ENCODE measurements around the gene TPMT. TPM values are rescaled to one million over a fixed set of nuclear protein-coding genes. Genes with fewer than 3 reads are reported as not detected.

Gene TPMT
- total RNA-seq, 1 donor from 2014 or later, result 13.6 TPM

- TF ChIP-seq, protein P1, sequence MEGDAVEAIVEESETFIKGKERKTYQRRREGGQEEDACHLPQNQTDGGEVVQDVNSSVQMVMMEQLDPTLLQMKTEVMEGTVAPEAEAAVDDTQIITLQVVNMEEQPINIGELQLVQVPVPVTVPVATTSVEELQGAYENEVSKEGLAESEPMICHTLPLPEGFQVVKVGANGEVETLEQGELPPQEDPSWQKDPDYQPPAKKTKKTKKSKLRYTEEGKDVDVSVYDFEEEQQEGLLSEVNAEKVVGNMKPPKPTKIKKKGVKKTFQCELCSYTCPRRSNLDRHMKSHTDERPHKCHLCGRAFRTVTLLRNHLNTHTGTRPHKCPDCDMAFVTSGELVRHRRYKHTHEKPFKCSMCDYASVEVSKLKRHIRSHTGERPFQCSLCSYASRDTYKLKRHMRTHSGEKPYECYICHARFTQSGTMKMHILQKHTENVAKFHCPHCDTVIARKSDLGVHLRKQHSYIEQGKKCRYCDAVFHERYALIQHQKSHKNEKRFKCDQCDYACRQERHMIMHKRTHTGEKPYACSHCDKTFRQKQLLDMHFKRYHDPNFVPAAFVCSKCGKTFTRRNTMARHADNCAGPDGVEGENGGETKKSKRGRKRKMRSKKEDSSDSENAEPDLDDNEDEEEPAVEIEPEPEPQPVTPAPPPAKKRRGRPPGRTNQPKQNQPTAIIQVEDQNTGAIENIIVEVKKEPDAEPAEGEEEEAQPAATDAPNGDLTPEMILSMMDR (IDR thresholded peaks at IDR 0.05), result no peak
- Histone ChIP-seq H3K4me1 (no peaks in the 10 kb centered on the region), H3K27me3 (no peaks in the 10 kb centered on the region), H3K9me3 (no peaks in the 10 kb centered on the region), H3K4me3 (no peak overlapping the region), H3K27ac (no peak overlapping the region), H3K36me3 (no peaks in the 10 kb centered on the region)
- ATAC-seq, result peak; percentile 95
- intact Hi-C loops (cut with DNase I), result no loop called here
- peak; percentile 73 for DNase-seq
Measured at GRCh38 chr6:18088419-18089296, 66.2 kb downstream of the TPMT start.

DNA sequence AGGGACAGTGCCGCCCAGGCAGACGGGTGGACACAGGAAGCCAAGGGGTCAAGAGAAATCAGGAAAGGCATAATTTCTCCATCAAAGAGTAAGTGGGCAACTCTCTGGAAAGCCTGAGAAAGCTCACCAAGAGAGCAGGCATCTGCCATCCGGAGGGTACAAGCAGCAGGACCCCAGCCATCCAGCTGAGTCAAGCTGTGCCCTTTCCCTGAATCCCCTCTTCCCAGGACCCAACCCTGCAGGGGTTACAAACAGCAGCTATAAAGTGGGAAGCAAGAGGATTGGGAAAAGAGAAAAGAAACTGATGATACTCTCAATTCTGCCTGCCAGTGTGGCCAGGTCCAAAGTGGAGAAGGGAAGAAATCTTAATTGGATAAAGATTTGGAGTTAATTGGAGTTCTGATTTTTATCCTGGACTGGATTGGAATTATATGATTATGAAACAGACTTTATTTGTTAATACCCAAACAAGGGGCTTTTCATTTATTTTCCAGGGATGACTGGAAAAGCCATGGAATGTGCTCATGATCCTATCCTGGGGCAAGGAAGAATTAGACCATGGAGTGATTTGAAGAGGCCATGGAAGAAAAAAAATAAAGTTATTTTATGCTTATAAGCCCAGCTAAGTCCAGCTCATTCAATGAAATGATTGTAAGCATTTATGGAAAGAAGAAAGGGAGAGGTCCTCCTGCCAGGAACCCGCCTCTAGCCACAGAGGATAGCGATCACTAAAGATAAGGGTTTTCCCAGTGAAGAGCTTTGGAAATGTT lies 67.3 kb downstream of the TPMT start:
- no peaks in the 10 kb centered on the region for H3K27me3 ChIP-seq
- H3K36me3 ChIP-seq, result no peaks in the 10 kb centered on the region
- DNase-seq, result no peak
- ATAC-seq, result no peak
- H3K4me3 ChIP-seq, result no peak overlapping the region
- intact Hi-C loops (cut with DNase I), result no loop called here
- H3K27ac ChIP-seq, result no peak overlapping the region
- H3K4me1 ChIP-seq, result peaks cover 3% of the 10 kb centered on the region
- TF ChIP-seq, protein P1 (IDR thresholded peaks at IDR 0.05), result no peak
- no peaks in the 10 kb centered on the region for H3K9me3 ChIP-seq

DNA sequence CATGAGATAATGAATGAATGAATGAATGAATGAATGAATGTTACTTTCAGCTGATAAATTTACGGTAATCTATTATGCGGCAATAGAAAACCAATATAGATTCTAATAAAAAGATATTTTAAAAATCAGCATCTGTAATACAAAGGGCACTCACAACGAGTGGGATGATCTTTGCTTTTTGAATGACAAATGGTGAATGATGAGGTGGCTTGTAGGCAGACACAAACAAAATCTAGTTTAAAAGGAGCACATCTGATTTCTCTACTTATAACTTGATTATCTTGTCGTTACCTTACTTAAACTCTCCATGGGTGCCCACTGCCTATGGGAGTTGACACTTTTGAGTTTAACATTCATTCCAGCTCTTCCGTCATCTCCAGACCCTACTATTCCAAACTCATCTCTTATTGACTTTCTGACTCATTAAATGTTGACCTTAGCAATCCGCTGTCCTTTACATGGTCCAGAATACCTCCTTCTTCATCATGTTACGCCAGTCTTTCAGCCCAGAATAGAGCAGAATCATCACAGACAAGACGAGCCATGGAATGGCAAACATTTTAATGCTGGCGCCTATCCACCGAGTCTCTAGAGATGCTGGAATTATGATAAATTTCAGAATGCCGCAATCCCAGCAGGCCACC lies 73.7 kb downstream of the TPMT start:
- H3K27me3 ChIP-seq, result no peaks in the 10 kb centered on the region
- no peak for DNase-seq
- H3K36me3 ChIP-seq, result no peaks in the 10 kb centered on the region
- intact Hi-C loops (cut with DNase I), result no loop called here
- TF ChIP-seq, protein P1 (IDR thresholded peaks at IDR 0.05), result no peak
- no peak overlapping the region for H3K27ac ChIP-seq
- no peak for ATAC-seq
- H3K4me3 ChIP-seq, result no peak overlapping the region
- H3K9me3 ChIP-seq, result no peaks in the 10 kb centered on the region
- H3K4me1 ChIP-seq, result peaks cover 3% of the 10 kb centered on the region

GRCh38 chr6:18080544-18080943 lies 74.3 kb downstream of the TPMT start:
- Histone ChIP-seq H3K27me3 (no peaks in the 10 kb centered on the region), H3K36me3 (no peaks in the 10 kb centered on the region), H3K9me3 (no peaks in the 10 kb centered on the region), H3K27ac (no peak overlapping the region), H3K4me1 (peaks cover 3% of the 10 kb centered on the region), H3K4me3 (no peak overlapping the region)
- ATAC-seq (no peak), DNase-seq (no peak)
- TF ChIP-seq, protein P1 (IDR thresholded peaks at IDR 0.05), result no peak
- intact Hi-C loops (cut with DNase I), result no loop called here

DNA sequence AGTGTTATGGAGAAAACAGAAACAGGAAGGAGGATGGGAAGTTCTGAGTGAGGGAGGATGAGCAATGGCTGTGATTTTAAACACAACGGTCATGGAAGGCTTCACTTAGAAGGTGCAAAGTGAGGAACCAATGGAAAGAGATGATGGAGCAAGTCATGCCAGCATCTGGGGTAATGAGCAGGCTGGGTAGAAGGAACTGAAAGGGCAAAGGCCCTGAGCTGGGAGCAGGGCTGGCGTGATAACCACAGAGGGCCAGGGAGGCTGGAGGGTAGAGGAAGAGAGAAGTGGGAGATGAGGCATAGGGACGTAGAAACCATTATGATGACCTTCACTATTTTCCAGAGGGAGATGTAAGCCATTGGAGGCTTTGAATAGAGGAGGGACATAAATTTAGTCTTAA lies 76.0 kb downstream of the TPMT start:
- Histone ChIP-seq H3K9me3 (no peaks in the 10 kb centered on the region), H3K4me1 (peaks cover 3% of the 10 kb centered on the region), H3K27ac (no peak overlapping the region), H3K27me3 (no peaks in the 10 kb centered on the region), H3K4me3 (no peak overlapping the region), H3K36me3 (no peaks in the 10 kb centered on the region)
- TF ChIP-seq, protein P1 (IDR thresholded peaks at IDR 0.05), result no peak
- ATAC-seq (peak; percentile 32), DNase-seq (no peak)
- intact Hi-C loops (cut with DNase I), result no loop called here

Other genes with a start within 250 kb of the TPMT start
- 59.0 TPM for gene KIF13A, start 167.4 kb downstream of the TPMT start, total RNA-seq
- gene NHLRC1, start 32.4 kb downstream of the TPMT start, total RNA-seq, result 2.3 TPM
- gene KDM1B, start 345 bp upstream of the TPMT start, total RNA-seq, result 19.6 TPM
- 64.9 TPM for gene DEK, start 109.5 kb upstream of the TPMT start, total RNA-seq
- gene RNF144B, start 232.3 kb upstream of the TPMT start, total RNA-seq, result 82.4 TPM

Data from upper lobe of right lung (tissue), 1 donor.